HG02943 (cell line): ENCODE results near the gene CRTAP.
"Not testable (repeated sequence)": the region's sequence is repeated elsewhere in the genome, so short reads cannot be mapped to it uniquely, and the experiment has no call there.

Source experiments
- ATAC-seq: cut with Tn5 transposase; IDR thresholded peaks from one replicate; pipeline ENCODE4 v1.9.1; 2021; ENCODE audit warnings: mild to moderate bottlenecking, low read depth, moderate library complexity; ENCODE audit not compliant: unreplicated experiment

The CRTAP gene

GRCh38 chr3:33099109-33099645, 14.6 kb upstream of the CRTAP start:
- ATAC-seq: no peak

- no peak for ATAC-seq
These were observed 14.1 kb upstream of the CRTAP start for GRCh38 chr3:33099701-33100100.

GRCh38 chr3:33100229-33100628, 13.6 kb upstream of the CRTAP start:
- no peak for ATAC-seq

GRCh38 chr3:33103034-33103433, 10.8 kb upstream of the CRTAP start:
- no peak for ATAC-seq

- no peak for ATAC-seq
These were observed 10.3 kb upstream of the CRTAP start for GRCh38 chr3:33103480-33103879.

- ATAC-seq: no peak
These were observed 9.0 kb upstream of the CRTAP start for GRCh38 chr3:33104803-33105202.

GRCh38 chr3:33105341-33105948, 8.4 kb upstream of the CRTAP start:
- ATAC-seq: no peak

- not testable (repeated sequence) for ATAC-seq
These were observed 7.0 kb upstream of the CRTAP start for GRCh38 chr3:33106854-33107253.

GRCh38 chr3:33111581-33111980, 2.2 kb upstream of the CRTAP start:
- no peak for ATAC-seq

- ATAC-seq: no peak
These were observed 809 bp downstream of the CRTAP start for GRCh38 chr3:33114622-33115023.

GRCh38 chr3:33115024-33115768, 1.4 kb downstream of the CRTAP start:
- no peak for ATAC-seq

- ATAC-seq: no peak
These were observed 3.6 kb downstream of the CRTAP start for GRCh38 chr3:33117461-33117860.

- no peak for ATAC-seq
These were observed 6.1 kb downstream of the CRTAP start for GRCh38 chr3:33119891-33120290.

- ATAC-seq: no peak
These were observed 9.2 kb downstream of the CRTAP start for GRCh38 chr3:33122991-33123390.

- ATAC-seq: no peak
These were observed 10.8 kb downstream of the CRTAP start for GRCh38 chr3:33124638-33125037.

GRCh38 chr3:33125840-33126239, 12.0 kb downstream of the CRTAP start:
- ATAC-seq: no peak

GRCh38 chr3:33128706-33129105, 14.9 kb downstream of the CRTAP start:
- no peak for ATAC-seq

- ATAC-seq: no peak
These were observed 16.3 kb downstream of the CRTAP start for GRCh38 chr3:33130144-33130543.

GRCh38 chr3:33131331-33132018, 17.7 kb downstream of the CRTAP start:
- peak; percentile 72 for ATAC-seq

GRCh38 chr3:33132019-33132360, 18.2 kb downstream of the CRTAP start:
- ATAC-seq: peak; percentile 28

- no peak for ATAC-seq
These were observed 20.3 kb downstream of the CRTAP start for GRCh38 chr3:33134026-33134625.
